HG03558 (cell line): ENCODE data around the gene MPHOSPH10.
"Not testable (repeated sequence)": the region's sequence is repeated elsewhere in the genome, so short reads cannot be mapped to it uniquely, and the experiment has no call there.

Experiments used
- ATAC-seq: cut with Tn5 transposase; IDR thresholded peaks from one replicate; pipeline ENCODE4 v1.9.1; 2021; ENCODE audit warnings: moderate number of reproducible peaks; ENCODE audit not compliant: unreplicated experiment; ENCODE audit errors: extremely low read depth

Gene MPHOSPH10, protein sequence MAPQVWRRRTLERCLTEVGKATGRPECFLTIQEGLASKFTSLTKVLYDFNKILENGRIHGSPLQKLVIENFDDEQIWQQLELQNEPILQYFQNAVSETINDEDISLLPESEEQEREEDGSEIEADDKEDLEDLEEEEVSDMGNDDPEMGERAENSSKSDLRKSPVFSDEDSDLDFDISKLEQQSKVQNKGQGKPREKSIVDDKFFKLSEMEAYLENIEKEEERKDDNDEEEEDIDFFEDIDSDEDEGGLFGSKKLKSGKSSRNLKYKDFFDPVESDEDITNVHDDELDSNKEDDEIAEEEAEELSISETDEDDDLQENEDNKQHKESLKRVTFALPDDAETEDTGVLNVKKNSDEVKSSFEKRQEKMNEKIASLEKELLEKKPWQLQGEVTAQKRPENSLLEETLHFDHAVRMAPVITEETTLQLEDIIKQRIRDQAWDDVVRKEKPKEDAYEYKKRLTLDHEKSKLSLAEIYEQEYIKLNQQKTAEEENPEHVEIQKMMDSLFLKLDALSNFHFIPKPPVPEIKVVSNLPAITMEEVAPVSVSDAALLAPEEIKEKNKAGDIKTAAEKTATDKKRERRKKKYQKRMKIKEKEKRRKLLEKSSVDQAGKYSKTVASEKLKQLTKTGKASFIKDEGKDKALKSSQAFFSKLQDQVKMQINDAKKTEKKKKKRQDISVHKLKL

DNA sequence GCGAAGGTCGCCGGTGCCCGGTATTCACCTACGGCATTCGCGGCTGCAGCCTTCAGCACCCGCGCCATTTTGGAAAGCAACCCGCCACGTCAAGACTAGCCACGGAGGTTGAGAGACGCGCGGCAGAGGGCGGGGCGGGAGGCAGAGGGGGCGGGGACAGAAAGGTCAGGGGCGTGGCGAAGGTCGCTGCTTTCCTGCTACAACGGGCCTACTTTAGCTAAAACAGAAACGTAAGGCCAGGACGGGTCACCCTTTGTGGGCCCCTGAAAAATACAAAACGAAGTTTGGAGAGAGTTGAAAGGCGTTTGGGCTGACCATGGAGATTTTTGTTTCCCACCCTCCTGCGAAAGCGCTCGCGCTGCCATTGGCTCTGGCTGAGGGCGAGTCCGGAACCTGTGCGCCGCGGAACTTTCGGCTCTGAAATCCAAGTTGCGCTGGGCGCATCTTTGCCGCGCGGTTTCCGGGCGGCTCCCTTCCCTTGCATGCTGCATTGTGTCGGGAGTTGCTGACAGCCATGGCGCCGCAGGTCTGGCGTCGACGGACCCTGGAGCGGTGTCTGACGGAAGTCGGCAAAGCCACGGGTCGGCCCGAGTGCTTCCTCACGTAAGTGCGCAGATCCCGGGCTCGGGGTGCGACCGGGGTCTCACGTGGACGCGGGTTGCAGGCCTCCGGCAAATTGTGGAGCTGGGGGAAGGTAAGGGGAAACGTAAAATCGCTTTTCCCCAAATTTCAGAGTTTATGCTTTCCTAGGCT, at the start of gene MPHOSPH10, which contains the start of gene MCEE:
TSS of gene MPHOSPH10 (plus strand) at position 483 of the 753 bp plus-strand sequence. CDS start at position 515, 32 bp downstream.
TSS of gene MCEE (minus strand) at position 78 of the 753 bp plus-strand sequence. CDS start at position 68, 10 bp downstream.
- peak; percentile 81 for ATAC-seq

DNA sequence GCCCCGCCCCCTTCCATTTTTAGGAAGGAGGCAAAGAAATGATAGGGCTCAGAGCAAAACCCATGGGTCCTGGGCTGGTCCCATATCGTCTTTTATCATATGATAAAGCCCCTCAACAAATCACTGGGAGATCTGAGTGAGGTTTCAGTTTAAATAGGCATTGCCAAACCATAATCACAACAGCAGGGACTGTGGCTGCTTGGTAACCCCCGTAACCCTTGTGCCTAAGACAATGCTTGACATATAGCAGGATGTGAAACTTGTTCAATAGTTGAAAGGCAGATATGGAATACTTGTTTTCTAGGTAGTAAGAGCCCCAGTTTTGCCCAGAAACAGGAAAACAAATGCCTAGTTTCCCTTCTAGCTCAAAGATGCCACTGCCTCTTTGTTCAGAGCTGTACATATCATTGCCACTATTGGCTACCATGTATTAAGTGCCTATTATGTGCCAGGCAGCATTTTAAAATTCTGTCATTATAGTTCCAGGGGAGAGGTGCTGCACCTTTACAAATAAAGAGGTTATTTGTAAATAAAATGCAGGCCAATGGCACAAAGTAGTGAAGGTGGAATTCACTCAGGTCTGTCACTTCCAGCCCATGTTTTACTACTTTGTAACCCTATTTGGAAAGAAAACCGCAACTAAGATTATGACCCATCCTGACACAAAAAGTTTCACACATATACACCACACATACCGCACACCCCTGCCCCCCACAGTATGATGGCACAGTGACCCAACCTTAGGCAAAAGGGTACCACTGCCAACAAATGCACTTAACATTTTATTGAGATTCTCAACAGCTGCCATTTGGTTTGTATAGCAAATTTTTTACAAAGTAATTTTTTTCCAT, 47.8 kb upstream of the MPHOSPH10 start:
- ATAC-seq: no peak

DNA sequence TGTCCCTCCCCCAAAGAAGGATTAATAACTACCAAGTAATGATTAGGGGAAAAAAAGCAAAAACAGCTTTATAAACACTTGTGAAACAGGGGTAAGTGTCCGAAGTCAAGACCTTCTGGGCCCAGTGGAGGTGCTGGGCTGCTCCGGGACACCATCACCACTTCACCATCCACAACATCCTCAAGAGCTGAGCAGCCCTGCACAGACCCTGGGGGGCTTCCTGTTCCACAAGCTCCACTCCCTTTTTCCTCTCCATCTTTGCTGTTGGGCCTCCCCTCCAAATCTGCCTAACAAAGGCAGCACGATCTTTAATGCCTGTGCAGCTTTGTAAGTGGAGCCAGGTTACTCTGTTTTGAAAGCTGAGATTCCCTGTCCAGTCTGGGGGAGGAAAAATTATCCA, 47.1 kb upstream of the MPHOSPH10 start:
- not testable (repeated sequence) for ATAC-seq

DNA sequence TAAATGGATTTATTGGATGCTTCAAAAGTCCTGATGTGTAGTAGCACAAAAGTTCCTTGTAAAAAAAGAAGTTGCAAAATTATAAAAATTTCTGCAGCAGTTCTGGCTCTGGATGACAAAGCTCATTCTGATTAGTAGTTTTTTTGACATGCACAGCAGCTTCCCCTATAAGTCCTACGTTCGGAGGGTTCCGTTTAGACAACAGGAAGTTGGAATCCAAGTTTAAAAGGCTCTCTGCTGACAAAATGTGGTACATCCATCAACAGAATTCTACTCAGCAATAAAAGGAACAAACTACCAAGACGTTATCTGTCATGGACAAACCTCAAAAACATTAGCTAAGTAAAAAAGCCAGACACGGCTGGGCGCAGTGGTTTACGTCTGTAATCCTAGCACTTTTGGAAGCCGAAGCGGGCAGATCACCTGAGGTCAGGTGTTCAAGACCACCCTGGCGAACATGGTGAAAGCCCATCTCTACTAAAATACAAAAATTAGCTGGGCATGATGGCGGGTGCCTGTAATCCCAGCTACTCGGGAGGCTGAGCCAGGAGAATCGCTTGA, 46.6 kb upstream of the MPHOSPH10 start:
- ATAC-seq: not testable (repeated sequence)

DNA sequence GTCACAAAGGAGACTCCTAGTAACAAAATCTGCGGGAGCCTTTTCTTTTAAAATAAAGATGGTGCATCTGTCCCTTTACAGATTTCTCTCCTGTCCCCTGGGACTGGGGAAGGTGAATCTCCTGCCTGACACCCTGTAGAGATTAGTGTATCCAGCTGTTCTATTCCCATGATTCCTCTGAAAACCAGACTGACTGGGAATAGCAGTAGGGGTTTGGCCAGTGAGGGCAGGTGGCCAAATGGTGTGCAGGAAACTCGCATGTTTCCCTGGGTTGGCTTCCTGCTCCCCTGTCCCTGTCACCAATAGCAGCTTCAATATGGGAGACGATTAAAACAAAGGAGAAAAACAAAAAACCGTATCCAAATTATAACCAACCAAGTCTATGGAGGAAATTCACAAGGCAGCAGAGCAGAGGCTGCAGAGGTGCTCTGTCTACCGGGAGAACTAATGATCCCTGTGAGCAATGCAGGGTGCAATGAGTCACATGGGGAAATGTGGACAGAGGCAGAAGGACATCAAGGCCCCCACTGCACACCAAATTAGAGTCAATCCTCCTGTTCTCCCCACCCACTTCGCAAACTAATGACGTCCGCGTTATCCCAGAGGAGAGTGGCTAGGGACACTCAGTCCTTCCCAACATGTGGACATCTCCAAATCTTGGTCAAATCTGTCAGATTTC, 45.0 kb upstream of the MPHOSPH10 start:
- not testable (repeated sequence) for ATAC-seq

DNA sequence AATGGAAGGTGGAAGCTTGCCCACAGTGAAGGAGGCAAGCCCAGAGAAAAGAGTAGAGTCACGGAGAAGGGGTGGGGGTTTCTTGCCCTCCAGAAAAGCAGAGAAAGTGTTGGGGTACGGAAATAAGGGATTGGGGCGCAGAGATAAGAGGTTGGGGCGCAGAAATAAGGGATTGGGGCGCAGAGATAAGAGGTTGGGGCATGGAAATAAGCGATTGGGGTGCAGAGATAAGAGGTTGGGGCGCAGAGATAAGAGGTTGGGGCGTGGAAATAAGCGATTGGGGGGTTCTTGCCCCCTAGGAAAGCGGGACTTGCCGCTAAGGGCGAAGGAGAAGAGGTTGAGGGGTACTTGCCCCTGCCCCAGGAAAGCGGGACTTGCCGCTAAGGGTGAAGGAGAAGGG, 41.0 kb upstream of the MPHOSPH10 start:
- ATAC-seq: not testable (repeated sequence)

DNA sequence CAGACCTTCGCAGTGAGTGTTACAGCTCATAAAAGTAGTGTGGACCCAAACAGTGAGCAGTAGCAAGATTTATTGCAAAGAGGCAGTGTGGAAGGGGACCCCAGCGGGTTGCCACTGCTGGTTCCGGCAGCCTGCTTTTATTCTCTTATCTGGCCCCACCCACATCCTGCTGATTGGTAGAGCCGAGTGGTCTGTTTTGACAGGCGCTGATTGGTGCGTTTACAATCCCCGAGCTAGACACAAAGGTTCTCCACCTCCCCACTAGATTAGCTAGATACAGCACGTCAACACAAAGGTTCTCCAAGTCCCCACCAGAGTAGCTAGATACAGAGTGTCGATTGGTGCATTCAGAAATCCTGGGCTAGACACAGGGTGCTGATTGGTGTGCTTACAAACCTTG, 38.6 kb upstream of the MPHOSPH10 start:
- not testable (repeated sequence) for ATAC-seq

DNA sequence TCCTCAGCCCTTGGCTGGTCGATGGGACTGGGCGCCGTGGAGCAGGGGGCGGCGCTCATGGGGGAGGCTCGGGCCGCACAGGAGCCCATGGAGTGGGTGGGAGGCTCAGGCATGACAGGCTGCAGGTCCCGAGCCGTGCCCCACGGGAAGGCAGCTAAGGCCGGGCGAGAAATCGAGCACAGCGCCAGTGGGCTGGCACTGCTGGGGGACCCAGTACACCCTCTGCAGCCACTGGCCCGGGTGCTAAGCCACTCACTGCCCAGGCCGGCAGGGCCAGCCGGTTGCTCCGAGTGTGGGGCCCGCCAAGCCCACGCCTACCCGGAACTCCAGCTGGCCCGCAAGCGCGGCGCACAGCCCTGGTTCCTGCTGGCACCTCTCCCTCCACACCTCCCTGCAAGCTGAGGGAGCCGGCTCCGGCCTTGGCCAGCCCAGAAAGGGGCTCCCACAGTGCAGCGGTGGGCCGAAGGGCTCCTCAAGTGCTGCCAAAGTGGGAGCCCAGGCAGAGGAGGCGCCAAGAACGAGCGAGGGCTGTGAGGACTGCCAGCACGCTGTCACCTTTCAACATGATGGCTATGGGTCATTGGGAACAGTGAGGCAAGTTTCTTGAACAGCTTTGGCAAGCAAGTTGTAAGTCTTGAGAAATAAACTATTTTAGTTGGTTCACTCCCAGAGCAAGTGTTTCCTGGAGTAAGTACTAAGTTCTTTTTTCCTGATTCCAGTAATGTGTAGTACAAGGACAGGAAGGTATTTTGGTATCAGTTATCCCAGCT, 37.8 kb upstream of the MPHOSPH10 start:
- ATAC-seq: not testable (repeated sequence)

DNA sequence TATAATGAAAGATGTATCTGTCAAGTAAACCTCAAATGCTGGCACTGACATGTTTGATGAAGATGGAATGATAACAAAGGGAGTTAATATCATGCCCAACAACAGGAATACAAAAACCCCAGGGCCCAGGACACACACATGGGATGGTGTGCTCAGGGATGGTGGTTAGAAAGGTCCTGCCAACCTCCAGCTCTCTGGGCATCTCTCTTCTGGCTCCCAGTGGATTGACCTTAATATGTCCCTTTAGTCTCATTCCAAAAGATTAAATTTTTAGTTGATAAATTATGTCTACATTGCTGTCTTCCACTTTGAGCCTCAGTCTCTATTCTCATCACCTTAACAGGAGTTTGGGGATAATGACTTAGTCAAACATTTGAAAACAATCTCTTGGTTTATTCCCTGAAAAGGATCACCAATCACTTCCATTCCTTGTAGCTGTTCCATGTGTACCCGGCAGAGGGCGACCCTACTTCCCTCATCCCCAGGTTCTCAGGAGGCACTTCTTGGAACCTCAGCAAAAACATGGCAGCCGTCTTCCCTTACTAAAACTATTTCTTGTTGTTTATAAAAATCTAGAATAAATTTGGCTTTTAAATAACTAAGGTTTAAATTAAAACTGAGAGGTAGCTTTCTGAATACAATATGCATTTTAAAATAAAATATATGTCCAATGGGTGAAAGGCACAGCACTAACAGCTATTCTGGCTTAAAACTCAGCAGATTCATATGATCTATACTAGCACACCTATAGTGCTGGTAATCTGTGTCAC, 30.1 kb upstream of the MPHOSPH10 start:
- ATAC-seq: no peak

DNA sequence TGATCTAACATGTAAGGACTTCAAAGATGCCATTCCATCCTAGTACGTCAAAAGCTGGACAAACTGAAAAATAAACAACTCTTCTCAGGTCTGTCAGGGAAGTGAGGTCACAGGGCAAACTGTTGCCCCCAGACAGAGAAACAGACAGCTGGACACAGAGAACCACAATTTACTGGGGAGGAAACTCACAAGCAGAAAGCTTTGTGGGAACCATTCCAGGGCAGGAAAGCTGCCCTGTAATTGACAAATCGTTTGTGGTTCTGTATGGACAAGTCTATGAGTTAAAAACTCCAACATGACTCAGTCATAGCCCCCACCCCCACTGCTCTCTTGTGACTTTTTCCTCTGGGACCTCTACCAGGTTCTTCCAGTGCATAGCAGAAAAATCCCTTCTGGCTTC, 28.8 kb upstream of the MPHOSPH10 start:
- no peak for ATAC-seq

DNA sequence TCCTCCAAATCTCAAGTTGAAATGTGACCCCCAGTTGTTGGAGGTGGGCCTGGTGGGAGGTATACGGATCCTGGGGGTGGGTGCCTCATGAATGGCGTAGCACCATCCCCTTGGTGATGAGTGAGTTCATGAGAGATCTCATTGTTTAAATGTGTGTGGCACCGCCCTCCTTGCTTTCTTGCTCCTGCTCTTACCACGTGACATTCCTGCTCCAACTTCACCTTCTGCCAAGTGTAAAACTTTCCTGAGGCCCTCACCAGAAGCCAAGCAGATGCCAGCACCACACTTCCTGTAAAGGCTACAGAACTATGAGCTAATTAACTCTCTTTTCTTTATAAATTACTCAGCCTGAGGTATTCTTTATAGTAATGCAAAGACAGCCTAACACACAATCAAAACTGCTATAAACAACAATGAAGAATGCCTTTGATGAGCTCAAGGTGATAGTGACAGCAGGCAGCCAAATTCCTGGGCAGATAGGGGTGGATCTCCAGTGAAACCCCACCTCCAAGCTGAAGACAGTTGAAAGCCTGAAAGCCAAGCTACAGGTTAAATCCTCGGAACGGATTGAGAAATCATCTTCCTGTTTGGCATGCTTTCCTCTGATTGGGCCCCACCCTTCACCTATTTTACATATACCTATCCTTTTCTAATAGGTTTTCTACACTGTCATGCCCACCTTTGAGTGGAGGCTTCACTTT, 27.3 kb upstream of the MPHOSPH10 start:
- ATAC-seq: no peak

DNA sequence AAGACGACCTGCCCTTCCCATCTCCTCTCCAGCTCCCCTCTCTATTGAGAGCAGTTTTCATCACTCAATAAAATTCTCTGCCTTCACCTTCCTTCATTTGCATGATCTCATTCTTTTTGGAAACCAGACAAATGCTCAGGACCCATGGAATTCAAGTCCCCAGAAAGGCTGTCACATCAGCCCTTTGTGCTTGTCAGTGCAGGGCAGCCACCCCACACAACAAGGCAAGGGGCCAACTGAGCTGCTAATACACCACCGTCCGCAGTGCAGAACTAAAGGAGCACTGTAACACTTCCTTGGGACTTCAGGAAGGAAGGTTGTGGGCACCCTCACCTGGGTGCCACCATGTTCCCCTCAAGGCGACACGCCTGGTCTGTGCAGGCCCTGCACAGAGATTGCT, 26.6 kb upstream of the MPHOSPH10 start:
- no peak for ATAC-seq

DNA sequence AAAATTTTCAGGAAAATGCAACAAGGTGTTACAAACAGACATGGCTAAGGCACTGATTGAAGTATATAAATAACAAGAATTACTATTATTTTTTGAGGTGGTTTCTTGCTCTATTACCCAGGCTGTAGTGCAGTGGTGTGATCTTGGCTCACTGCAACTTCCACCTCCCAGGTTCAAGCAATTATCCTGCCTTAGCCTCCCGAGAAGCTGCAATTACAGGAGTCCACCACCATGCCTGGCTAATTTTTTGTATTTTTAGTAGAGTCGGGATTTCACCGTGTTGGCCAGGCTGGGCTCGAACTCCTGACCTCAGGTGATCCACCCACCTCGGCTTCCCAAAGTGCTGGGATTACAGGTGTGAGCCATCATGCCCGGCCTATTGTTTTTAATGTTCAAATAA, 24.0 kb upstream of the MPHOSPH10 start:
- not testable (repeated sequence) for ATAC-seq

DNA sequence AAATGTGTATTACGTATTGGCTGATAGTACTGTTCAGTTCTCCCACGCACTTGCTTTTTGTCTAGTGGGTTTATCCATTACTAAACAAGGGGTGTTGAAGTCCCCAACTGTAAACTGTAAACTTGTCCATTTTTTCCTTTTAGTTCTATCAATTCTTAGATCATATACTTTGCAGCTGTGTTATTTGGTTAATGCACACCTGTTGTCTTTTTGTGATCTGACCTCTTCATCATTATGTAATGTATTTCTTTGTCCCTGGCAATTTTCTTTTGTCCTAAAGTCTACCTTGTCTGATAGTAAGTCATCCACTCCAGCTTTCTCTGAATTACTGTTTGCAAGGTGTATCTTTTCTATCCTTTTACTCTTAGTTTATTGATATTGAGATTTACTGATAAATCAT, 22.3 kb upstream of the MPHOSPH10 start:
- ATAC-seq: no peak

DNA sequence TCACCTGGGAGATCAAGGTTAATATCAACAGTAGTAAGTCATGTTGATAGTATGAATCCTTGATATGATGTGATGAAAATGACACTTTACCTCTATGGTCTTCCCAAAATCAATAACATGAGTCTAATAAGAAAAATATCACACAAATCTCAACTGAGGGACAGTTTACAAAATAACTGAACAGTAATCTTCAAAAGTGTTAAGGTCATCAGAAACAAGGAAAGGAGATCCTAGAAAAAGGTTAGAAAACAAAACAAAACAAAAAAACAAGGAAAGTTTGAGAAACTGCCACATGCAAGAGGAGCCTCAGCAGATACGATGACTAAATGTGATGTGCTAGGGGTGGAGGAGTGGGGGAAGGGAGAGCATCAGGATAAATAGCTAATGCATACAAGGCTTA, 16.6 kb upstream of the MPHOSPH10 start:
- no peak for ATAC-seq

DNA sequence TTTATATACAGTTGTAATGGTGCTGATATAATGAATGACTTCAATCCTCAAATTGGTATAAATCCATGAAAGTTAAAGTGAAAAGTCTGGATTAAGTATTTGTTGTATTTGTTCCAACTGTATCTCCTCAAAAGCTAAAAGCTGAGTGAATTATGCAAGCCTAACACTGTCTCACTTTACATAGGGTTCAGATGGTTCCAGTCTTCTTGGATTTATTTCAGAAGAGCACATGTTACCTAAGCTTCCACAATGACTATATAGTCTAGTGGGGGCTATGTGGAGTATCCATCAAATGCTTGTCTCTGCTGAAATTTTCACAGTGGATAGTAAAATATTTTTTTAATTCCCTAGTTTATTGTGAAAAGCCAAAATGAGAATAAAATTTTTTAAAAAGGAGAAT, 13.4 kb upstream of the MPHOSPH10 start:
- no peak for ATAC-seq

DNA sequence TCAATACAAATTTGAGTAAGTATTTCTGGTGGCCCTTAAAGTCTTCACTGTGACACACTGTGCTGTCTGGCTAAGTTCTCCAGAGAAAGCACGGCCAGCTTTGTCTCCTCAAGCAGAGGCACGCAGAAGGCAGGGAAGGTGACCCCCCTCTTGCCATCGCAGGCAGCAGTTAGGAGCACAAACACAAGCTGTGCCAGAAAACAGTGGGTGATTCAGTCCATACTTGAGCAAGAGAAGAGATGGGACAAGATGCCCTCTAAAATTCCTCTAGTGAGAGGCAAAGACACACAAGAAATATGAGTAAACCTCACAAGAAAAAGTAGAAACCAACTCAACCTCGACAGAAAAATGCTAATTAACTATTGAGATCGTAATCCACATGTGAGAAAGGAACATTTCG, 10.2 kb upstream of the MPHOSPH10 start:
- ATAC-seq: no peak
